Panc1 (cell line): ENCODE data around the gene TMEM209. TPM values are rescaled to one million over a fixed set of nuclear protein-coding genes. Genes with fewer than 3 reads are reported as not detected.
"Not testable (repeated sequence)": the region's sequence is repeated elsewhere in the genome, so short reads cannot be mapped to it uniquely, and the experiment has no call there.

Experiments used
- ATAC-seq: fragments of 200-7000 bp; cut with Tn5 transposase; 2 replicates; pipeline ENCODE4 v1.9.1; 2020; ENCODE audit warnings: mild to moderate bottlenecking, moderate library complexity
- BruUV-seq: library from RNA; stranded (reverse); fragments of 400-500 nt; replicated peaks from 2 replicates; lab custom pipeline; 2021; lab: Mats Ljungman, UMichigan
- CTCF ChIA-PET: fragments of 300-600 bp; sonication (Branson Sonifier 250); formaldehyde crosslinking; loops from one replicate; lab custom pipeline; 2022; ENCODE audit warnings: antibody characterized with exemption; lab: Charles Lee
- POLR2A ChIA-PET: fragments of 300-600 bp; sonication (Branson Sonifier 250); formaldehyde crosslinking; loops from one replicate; lab custom pipeline; 2022; ENCODE audit warnings: antibody characterized with exemption; lab: Charles Lee
- DNase-seq: peaks from one replicate; pipeline ENCODE4 v3.0.0-alpha.2; 2010; ENCODE audit warnings: low read depth, low spot score
- H3K27ac ChIP-seq: 2 replicates; pipeline ENCODE4 v1.5.1; 2011; ENCODE audit warnings: mild to moderate bottlenecking, low read length, inconsistent platforms
- H3K27me3 ChIP-seq: fragments of 200-500 bp; sonication (Bioruptor generic); 2 replicates; pipeline ENCODE4 v1.6.0; 2014; ENCODE audit warnings: low read length, inconsistent platforms; ENCODE audit not compliant: control insufficient read depth, insufficient read depth
- H3K36me3 ChIP-seq: fragments of 200-500 bp; sonication (Bioruptor generic); 2 replicates; pipeline ENCODE4 v1.5.1; 2014; ENCODE audit warnings: inconsistent platforms, mild to moderate bottlenecking, low read length, moderate library complexity; ENCODE audit not compliant: control insufficient read depth, insufficient read depth
- H3K4me1 ChIP-seq: 2 replicates; pipeline ENCODE4 v1.5.1; 2011; ENCODE audit warnings: inconsistent platforms, mild to moderate bottlenecking, low read length, moderate library complexity; ENCODE audit not compliant: control insufficient read depth, insufficient read depth
- H3K4me3 ChIP-seq, 2 experiments: 2 replicates each; pipeline ENCODE4 v1.5.1; 2011 to 2012; ENCODE audit warnings: low read depth in 2 of 2, low read length in 2 of 2, mild to moderate bottlenecking in 2 of 2, inconsistent platforms in 1 of 2, moderate library complexity in 1 of 2
- H3K9me3 ChIP-seq: fragments of 200-500 bp; sonication (Bioruptor generic); 2 replicates; pipeline ENCODE4 v1.5.1; 2014; ENCODE audit warnings: low read depth, mild to moderate bottlenecking, inconsistent platforms, low read length, moderate library complexity; ENCODE audit not compliant: control insufficient read depth, insufficient read depth
- POLR2AphosphoS5 ChIP-seq: IDR thresholded peaks from 2 replicates; pipeline ENCODE4 v1.6.1; 2012; ENCODE audit warnings: mild to moderate bottlenecking, low read depth, low read length, moderate library complexity
- SIN3A ChIP-seq: IDR thresholded peaks from 2 replicates; pipeline ENCODE4 v1.6.1; 2012; ENCODE audit warnings: low read depth, mild to moderate bottlenecking, low read length, moderate library complexity, borderline replicate concordance; ENCODE audit not compliant: insufficient read depth
- TCF7L2 ChIP-seq: IDR thresholded peaks from 2 replicates; pipeline ENCODE4 v1.6.1; 2011; ENCODE audit warnings: mild to moderate bottlenecking, low read depth, low read length, inconsistent platforms
- in situ Hi-C: cut with HindIII; loops from 2 replicates; pipeline ENCODE4 v1.10.0; 2016; ENCODE audit warnings: low sequenced_read_pairs, low pct_unique_long_range_greater_than_20kb
- intact Hi-C: fragments of 100-400 bp; cut with micrococcal nuclease; formaldehyde crosslinking; loops from one replicate; pipeline ENCODE4 v1.10.0; 2022; ENCODE audit not compliant: unreplicated experiment
- total RNA-seq: library from RNA; stranded (reverse); gene quantifications from one replicate; pipeline ENCODE4 v1.2.1, GENCODE V29; 2021; ENCODE audit not compliant: unreplicated experiment
- TF ChIP-seq, protein P1 (sequence below), 2 experiments: IDR thresholded peaks; 2 replicates each; pipeline ENCODE4 v1.6.1; 2011 to 2012; ENCODE audit warnings: low read depth in 2 of 2, control low read depth in 1 of 2, low read length in 1 of 2, mild to moderate bottlenecking in 1 of 2, moderate library complexity in 1 of 2; ENCODE audit not compliant: insufficient read depth in 1 of 2
- TF ChIP-seq, protein P2 (sequence below): fragments of 450-650 bp; IDR thresholded peaks from 2 replicates; pipeline ENCODE4 v1.5.1; 2017; ENCODE audit warnings: mild to moderate bottlenecking

Gene TMEM209
- total RNA-seq, 1 experiment from 2014 or later: 32.3 TPM

DNA sequence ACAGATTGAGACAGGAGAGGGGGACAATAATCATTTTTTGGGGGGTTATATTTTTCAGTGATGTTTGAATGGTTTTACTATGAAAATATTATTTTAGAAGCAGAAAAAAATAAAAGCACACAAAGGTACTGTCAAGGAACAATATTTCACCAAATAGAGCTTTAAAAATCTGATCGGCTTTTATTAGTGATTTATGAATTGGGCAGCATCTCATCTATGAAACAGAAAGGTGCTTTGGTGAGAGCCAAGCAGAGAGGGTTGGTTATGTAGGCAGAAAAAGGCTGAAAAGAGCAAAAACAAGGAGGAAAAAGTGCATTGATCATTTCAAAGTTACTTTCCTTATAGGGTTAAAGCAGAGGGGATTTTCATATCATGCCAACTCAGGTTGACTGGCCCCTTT, 35.0 kb upstream of the TMEM209 start:
- ATAC-seq (no peak), DNase-seq (no peak)
- H3K9me3 ChIP-seq: no peaks in the 10 kb centered on the region
- H3K27me3 ChIP-seq: no peaks in the 10 kb centered on the region
- ChIA-PET POLR2A (interaction anchor here (0.6 kb wide), 1 partner anchor 1085 kb away, joined by 6 read pairs; no protein-coding TSS in a partner anchor), CTCF (no interaction called here)
- BruUV-seq: no TSS peak
- TF ChIP-seq POLR2AphosphoS5 (no peak), TCF7L2 (no peak), SIN3A (no peak)
- TF ChIP-seq, protein P1, sequence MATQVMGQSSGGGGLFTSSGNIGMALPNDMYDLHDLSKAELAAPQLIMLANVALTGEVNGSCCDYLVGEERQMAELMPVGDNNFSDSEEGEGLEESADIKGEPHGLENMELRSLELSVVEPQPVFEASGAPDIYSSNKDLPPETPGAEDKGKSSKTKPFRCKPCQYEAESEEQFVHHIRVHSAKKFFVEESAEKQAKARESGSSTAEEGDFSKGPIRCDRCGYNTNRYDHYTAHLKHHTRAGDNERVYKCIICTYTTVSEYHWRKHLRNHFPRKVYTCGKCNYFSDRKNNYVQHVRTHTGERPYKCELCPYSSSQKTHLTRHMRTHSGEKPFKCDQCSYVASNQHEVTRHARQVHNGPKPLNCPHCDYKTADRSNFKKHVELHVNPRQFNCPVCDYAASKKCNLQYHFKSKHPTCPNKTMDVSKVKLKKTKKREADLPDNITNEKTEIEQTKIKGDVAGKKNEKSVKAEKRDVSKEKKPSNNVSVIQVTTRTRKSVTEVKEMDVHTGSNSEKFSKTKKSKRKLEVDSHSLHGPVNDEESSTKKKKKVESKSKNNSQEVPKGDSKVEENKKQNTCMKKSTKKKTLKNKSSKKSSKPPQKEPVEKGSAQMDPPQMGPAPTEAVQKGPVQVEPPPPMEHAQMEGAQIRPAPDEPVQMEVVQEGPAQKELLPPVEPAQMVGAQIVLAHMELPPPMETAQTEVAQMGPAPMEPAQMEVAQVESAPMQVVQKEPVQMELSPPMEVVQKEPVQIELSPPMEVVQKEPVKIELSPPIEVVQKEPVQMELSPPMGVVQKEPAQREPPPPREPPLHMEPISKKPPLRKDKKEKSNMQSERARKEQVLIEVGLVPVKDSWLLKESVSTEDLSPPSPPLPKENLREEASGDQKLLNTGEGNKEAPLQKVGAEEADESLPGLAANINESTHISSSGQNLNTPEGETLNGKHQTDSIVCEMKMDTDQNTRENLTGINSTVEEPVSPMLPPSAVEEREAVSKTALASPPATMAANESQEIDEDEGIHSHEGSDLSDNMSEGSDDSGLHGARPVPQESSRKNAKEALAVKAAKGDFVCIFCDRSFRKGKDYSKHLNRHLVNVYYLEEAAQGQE (IDR thresholded peaks at IDR 0.05; ENCODE audit: insufficient read depth in 1 of 2, low read depth in 2 of 2, low read length in 1 of 2): no peak
- TF ChIP-seq, protein P2, sequence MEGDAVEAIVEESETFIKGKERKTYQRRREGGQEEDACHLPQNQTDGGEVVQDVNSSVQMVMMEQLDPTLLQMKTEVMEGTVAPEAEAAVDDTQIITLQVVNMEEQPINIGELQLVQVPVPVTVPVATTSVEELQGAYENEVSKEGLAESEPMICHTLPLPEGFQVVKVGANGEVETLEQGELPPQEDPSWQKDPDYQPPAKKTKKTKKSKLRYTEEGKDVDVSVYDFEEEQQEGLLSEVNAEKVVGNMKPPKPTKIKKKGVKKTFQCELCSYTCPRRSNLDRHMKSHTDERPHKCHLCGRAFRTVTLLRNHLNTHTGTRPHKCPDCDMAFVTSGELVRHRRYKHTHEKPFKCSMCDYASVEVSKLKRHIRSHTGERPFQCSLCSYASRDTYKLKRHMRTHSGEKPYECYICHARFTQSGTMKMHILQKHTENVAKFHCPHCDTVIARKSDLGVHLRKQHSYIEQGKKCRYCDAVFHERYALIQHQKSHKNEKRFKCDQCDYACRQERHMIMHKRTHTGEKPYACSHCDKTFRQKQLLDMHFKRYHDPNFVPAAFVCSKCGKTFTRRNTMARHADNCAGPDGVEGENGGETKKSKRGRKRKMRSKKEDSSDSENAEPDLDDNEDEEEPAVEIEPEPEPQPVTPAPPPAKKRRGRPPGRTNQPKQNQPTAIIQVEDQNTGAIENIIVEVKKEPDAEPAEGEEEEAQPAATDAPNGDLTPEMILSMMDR: no peak
- intact Hi-C loops: loop anchor here (5.0 to 10.0 kb wide), 2 partner anchors 247 to 595 kb away; no protein-coding TSS in a partner anchor
- no peak overlapping the region for H3K27ac ChIP-seq
- no peak overlapping the region for H3K4me3 ChIP-seq
- H3K4me1 ChIP-seq: no peaks in the 10 kb centered on the region
- H3K36me3 ChIP-seq: no peaks in the 10 kb centered on the region
- in situ Hi-C loops: no loop called here

DNA sequence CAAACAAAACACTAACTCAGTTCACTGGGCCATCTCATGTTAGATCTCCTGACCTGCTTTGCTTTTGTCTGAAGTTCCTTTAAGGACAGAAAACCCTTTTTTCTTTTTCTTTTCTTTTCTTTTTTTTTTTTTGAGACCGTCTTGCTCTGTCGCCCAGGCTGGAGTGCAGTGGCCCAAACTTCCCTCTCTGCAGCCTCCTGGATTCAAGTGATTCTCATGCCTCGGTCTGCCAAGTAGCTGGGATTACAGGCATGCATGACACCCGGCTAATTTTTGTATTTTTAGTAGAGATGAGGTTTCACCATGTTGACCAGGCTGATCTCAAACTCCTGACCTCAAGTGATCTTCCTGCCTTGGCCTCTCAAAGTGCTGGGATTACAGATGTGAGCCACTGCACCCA, 31.2 kb upstream of the TMEM209 start:
- H3K4me1 ChIP-seq, BruUV-seq, H3K9me3 ChIP-seq, in situ Hi-C loops, CTCF ChIA-PET, H3K36me3 ChIP-seq, H3K27me3 ChIP-seq, POLR2A ChIA-PET, H3K4me3 ChIP-seq, H3K27ac ChIP-seq, DNase-seq, ATAC-seq, intact Hi-C loops: not testable (repeated sequence)

DNA sequence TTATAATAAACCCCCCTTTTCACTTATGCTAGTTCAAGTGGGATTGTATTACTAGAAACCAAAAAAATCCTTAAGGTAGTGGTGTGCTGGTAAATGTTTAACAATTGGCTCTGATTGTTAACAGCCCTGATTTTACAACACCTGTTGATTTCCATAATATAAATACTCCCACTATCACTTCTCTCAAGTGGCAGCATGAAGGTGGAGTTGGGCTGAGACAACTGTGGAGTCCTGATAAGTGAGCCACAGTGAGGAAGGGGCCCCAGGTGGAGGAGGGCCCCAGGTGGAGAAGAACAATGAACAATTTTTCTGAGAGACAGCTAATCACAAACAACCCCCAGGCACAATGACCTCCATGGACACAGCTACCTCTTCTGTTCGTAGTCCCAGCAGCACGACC, 28.9 kb upstream of the TMEM209 start:
- Histone ChIP-seq H3K9me3 (no peaks in the 10 kb centered on the region), H3K36me3 (no peaks in the 10 kb centered on the region), H3K4me3 (no peak overlapping the region), H3K27me3 (no peaks in the 10 kb centered on the region), H3K27ac (no peak overlapping the region), H3K4me1 (no peaks in the 10 kb centered on the region)
- DNase-seq (no peak), ATAC-seq (no peak)
- TF ChIP-seq SIN3A (no peak), TCF7L2 (no peak), POLR2AphosphoS5 (no peak)
- TF ChIP-seq, protein P2: no peak
- TF ChIP-seq, protein P1 (IDR thresholded peaks at IDR 0.05; ENCODE audit: insufficient read depth in 1 of 2, low read depth in 2 of 2, low read length in 1 of 2): no peak
- intact Hi-C loops (no loop called here), in situ Hi-C loops (no loop called here)
- CTCF ChIA-PET: no interaction called here
- POLR2A ChIA-PET: no interaction called here
- BruUV-seq: no TSS peak
